ENCODE data around the gene ZNF445.
A peak's percentile ranks its signal among the peaks of the same experiment; 100 is the strongest.
"Not testable (repeated sequence)": the region's sequence is repeated elsewhere in the genome, so short reads cannot be mapped to it uniquely, and the experiment has no call there.

ZNF445 gene

DNA sequence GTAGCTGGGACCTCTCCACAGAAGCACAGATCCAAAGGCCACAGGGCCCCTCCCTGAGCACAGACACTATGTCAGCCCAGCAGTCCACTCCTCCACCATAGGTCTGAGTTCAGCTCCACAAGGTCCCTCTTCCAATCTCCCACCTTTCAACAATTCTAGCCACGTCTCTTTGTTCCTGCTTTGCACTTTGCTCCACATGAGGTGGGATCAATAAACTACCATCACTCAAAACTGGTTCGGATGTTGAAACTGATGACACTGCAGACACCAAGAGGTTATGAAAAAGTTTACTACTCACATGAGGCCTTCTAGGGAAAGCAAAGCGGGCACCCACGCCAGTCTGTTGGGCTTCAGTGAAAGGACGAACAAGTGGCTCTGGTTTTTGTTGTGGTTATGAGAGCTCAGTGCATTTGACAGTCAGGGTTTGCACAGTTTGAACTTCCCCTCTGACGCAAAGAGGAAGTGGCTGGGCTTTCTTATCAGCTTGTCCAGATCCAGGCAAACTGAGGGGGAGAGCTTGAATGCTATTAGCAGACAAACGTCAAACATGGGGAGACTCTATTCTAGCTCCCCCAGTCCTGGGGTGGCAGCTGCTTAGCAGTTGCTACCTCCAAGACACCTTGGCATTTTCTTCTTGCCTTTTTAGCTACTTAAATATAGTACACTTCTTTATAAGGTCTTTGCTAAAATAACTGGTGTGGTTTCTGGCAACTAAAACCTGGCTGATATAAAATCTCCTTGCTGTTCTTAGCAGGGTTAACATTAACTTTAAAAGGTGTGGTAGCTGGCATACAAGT, 37.8 kb downstream of the ZNF445 start:
- DNase-seq (ENCODE audit: insufficient read length, low spot score), result peak; percentile 76
- FAIRE-seq, result peak; percentile 91

DNA sequence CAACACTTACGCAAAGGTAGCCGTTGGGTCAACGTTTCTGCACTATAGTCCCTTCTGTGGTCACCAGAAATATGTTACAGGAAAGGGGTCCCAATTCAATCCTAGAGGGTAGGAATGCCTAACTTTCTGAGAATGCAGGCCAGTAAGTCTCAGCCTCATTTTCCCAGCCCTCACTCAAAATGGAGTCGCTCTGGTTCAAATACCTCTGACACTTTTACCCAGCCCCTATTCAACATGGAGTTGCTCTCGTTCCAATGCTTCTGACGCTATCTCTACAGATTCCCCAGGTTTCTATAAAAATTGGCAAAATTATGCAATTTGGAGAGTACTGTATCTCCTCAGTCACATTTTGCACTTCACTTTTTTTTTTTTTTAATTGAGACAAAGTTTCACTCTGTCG, 39.7 kb downstream of the ZNF445 start:
- FAIRE-seq (no peak), DNase-seq (ENCODE audit: insufficient read length, low spot score) (no peak)

DNA sequence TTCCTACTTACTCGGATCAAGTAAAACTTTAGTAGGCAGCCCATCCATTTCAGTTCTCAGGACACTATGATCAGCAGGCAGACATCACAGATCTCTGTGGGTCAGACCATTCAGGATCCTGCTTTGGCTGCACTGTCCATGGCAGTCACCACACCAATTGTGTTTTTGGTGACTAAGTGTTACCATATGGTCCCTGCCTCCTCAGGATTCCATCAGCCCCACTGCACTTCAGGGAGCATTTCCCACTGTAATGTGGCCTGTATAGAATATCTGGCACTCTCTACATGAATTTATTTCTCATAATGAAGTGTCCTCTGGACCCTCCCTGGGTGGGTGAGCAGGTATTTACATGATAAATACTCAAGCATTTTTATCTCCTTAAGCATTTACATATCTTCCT, 41.3 kb downstream of the ZNF445 start:
- DNase-seq (ENCODE audit: insufficient read length, low spot score) (no peak), FAIRE-seq (no peak)

DNA sequence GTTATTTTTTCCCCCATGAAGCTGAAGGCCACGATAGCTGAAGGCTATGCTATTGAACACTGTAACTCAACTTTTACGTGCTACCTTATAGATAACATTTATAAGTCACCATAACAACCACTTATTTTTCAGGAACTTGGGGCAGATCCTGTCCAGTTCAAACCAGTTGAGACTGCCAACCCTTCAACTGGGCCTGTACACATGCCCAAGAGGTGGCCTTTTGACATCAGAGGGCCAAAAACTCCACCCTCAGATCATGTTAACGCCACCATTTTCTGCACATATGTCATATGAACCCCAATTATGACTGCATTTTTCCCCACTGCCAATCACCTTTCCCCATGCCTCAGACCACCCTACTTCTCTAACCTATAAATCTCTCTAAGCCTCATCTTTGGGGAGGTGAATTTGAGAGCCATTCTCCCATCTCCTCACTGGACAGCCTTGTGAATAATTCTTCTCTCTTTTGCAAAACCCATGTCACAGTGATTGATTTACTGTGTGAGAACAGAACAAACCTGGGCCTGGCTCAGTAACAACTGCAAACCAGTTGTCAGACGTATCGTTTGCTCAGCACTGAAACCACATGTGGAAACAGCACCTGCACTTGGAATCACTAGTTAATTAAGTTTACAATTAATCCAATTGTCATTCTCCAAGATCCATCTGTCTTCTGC, 42.5 kb downstream of the ZNF445 start:
- FAIRE-seq (no peak), DNase-seq (ENCODE audit: insufficient read length, low spot score) (no peak)

DNA sequence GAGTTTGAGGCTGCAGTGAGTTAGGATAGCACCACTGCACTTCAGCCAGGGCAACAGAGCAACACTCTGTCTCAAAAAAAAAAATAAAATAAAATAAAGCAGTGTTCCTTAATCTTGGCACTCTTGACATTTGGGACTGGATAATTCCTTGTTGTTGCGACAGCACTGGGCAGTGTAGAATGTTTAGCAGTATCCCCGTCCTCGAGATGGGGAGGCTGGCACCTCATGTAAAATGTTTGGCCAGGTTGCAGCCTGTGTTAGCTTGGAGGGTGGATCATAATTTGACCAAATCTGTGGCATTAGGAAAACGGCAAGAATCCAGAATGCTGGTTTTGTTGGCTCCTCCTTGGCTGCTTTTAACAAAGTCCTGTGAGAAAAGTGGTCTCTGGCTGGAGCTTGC, 47.0 kb downstream of the ZNF445 start:
- DNase-seq (ENCODE audit: insufficient read length, low spot score) (no peak), FAIRE-seq (no peak)

DNA sequence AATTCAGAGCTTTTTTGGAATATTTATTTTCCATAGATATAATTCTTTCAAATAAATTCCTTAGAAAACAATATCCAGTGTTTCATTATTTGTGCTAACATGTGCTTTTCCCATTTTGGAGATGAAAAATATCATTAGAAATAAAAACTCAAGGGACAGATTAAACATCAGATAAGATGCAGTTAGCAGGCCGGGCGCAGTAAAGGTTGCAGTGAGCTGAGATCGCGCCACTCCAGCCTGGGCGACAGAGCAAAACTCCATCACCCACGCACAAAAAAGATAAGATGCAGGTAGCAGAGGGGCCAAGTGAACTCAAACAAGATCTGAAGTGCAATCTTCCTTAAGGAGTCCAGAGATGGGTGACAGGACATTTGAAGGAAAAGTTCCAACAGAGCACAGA, 48.0 kb downstream of the ZNF445 start:
- DNase-seq (ENCODE audit: insufficient read length, low spot score) (no peak), FAIRE-seq (no peak)

DNA sequence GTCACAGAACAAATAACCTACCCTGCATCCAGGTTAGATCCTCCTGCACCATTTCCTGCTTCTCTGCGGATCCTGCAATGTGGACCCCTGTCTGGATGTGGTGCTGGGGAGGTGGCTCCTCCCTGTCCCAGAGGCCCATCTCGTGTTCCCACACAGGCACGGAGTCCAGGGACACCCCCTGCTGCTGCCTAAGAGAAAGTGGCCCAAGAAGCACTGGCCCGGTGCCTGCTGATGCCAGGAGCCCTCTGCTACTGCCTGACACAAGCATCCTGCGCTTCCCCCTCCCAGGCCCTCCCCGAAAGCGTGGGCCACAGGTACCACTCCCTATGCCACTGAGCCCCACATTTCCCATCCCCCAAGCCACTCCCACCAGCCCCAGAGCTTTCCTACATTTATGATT, 48.6 kb downstream of the ZNF445 start:
- DNase-seq (ENCODE audit: insufficient read length, low spot score) (no peak), FAIRE-seq (no peak)

DNA sequence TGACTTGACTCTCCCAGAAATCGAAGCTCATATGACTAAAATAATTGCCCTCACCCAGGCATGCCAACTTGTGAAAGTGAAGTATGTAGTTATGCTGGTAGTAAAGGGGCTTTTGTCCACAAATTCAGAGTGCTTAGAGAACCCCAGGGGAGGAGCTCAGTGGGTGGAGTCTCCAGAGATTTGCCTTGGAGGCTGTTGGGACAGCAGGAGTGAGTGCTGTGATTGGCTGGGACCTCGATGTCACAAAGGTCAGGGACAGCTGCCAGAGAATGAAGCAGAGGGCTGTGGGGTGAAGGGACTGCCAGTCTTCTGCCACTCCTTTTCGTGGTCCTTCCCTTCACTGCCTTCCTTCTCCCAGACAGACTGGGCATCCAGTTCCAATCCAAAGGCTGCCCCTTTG, 49.8 kb downstream of the ZNF445 start:
- no peak for DNase-seq (ENCODE audit: insufficient read length, low spot score)
- no peak for FAIRE-seq

DNA sequence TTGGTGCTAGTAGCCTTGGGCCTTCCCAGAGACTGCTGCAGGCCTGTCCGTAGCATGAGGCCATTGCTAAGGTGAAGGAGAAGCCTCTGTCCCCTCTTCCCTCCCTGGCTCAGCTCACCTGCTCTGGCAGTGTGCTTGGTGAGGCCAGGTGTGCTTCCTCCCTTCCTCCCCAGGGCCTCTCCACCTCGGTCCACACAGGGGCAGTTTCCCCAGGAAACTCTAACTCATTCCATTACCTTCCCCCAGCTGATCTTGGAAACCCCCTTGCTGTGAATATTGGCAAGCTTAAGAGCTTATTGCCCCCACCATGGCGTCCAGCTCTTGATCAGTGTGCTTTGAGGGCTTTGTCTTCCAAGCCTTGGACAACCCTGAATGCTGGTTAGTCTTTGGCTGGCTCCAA, 52.7 kb downstream of the ZNF445 start:
- DNase-seq (ENCODE audit: insufficient read length, low spot score) (no peak), FAIRE-seq (no peak)

DNA sequence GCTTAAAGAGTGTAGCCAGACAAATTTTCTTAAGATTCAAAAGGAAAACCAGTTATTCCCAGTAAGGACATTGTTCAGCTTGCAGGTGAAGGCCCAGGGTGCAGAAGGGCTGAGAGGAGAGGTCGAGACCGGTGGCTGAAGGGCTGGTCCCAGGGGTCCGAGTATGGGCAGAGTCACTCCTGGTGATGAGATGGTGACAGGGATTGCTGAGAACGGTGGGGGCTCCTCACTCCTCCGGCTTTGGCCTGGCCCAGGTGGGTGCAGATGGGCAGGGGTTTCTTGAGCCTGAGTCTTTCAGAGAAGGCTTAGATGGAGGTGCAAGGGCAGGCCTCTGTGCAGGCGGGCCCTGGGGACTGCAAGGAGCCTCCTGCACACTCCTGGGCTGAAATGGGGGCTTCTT, 56.2 kb downstream of the ZNF445 start:
- FAIRE-seq, result no peak

DNA sequence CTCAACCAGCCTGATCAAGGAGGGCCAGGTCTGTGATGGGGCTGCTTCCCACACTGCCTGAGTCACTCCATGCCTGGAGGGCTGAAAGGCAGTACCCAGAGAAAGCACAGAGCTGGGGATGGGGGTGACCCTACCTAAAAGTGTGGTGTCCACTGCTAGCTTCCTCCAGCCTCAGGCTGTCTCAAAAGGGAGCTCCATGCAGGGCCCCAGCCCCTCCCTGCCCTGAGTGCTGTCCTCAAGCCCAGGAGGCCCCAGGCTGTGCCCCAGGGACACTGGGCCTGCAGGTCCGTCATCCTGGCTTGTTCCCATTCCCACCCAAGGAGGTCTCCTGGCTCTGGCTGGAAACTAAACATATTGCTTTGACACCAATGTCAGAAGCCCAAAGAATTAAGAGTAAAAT, 56.8 kb downstream of the ZNF445 start:
- DNase-seq (ENCODE audit: insufficient read length, low spot score), result no peak
- no peak for FAIRE-seq

More for the DNA sequence above, 56.2 kb downstream of the ZNF445 start:
- no peak for DNase-seq (ENCODE audit: insufficient read length, low spot score)

DNA sequence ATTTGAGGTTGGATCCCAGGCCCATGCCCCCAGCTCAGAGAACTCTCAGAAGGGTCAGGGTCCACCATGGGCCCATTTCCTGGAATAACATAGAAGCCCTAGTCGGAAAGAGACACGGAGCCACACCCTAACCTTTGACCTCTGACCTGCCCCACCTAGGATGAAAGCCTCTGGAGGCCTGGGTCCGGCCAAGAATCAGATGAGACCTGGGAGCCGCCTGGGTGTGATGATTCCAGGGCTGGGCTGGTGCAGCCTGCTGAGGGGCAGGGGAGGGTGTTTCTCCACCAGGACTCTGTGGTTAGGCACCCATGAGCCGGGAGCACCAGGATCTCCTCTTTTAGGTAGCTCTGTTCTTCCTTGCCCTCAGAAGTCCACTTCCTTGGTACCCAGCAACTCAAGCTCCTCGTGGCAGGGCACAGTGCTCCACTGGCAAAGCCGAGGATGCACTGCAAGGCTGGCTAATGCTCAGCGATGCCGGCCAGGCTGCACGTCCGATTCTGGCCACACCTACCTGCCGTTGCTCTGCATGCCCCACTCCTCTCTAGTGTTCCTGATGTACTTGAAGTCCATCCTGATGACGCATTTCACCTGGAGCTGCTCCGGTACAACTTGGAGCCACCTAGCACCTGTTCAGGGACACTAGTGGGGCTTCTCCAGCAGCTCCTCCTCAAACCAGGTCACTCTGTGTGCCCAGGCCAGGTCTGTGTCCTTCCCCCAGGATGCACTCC, 57.4 kb downstream of the ZNF445 start:
- no peak for FAIRE-seq
- no peak for DNase-seq (ENCODE audit: insufficient read length, low spot score)

DNA sequence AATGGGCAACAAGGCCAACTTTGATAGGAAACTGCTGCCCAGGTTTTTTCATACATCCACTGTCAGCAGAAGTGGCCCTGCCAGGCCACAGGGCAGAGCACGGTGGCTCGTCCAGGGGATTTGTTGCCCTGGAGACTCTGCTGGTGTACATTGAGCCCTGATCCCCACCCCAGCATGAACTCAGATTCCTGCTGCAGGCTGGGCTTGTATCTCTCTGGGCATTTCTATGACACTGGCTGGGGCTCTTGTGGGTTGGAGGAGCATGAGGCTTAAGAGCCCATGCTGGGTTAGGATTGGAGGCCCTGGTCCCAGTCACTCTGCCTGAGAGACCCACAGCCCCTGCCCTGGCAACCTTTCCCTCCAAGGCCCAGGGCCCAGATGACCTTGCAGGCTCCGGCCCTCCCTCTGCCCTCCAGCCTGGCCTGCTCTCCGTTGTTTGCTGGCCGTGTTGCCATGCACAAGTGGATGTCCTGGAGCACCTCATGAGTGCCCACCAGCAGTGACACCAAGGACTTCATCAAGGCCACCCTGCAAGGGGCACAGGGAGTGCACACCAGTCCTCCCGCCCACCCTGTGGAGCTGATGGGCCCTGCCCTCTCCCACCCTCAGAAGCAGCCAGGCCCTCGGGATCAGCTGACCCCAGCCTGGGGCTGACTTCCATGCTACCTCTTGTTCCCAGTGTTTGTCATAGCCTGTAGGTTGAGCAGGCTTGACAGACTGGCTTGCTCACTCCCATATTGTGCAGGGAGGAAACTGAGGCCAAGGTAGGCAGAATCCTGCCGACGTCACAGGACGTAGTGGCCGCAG, 58.2 kb downstream of the ZNF445 start:
- FAIRE-seq (no peak), DNase-seq (ENCODE audit: insufficient read length, low spot score) (no peak)

DNA sequence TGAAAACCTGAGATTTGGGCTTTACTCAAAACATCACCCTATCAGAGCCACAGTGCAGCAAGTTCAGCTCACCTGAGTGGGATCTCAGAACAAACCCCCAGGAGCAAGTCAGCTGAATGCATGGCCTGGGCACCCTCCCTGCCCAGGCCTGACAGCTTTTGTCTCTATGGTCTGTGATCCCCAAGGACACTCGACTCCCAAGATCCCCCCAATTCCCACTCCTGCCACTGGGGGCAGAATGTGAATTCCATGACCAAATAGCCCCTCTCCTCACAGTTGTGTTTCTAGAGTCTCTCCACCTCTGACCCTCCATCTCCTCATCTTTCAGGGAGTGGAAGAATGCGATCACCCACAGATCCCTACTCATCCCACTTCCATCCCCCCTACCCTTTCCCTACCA, 58.9 kb downstream of the ZNF445 start:
- DNase-seq (ENCODE audit: insufficient read length, low spot score), result no peak
- FAIRE-seq, result no peak

DNA sequence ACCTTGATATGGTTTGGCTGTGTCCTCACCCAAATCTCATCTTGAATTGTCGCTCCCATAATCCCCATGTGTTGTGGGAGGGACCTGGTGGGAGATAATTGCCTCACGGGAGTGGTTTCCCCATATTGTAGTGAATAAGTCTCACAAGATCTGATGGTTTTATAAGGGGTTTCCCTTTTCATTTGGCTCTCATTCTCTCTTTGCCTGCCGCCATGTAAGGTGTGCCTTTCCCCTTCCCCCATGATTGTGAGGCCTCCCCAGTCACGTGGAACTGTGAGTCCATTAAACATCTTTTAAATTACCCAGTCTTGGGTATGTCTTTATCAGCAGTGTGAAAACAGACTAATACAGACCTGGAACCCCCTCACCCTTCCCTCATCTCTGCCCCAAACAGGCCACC, 59.4 kb downstream of the ZNF445 start:
- not testable (repeated sequence) for FAIRE-seq; DNase-seq (ENCODE audit: insufficient read length, low spot score)

DNA sequence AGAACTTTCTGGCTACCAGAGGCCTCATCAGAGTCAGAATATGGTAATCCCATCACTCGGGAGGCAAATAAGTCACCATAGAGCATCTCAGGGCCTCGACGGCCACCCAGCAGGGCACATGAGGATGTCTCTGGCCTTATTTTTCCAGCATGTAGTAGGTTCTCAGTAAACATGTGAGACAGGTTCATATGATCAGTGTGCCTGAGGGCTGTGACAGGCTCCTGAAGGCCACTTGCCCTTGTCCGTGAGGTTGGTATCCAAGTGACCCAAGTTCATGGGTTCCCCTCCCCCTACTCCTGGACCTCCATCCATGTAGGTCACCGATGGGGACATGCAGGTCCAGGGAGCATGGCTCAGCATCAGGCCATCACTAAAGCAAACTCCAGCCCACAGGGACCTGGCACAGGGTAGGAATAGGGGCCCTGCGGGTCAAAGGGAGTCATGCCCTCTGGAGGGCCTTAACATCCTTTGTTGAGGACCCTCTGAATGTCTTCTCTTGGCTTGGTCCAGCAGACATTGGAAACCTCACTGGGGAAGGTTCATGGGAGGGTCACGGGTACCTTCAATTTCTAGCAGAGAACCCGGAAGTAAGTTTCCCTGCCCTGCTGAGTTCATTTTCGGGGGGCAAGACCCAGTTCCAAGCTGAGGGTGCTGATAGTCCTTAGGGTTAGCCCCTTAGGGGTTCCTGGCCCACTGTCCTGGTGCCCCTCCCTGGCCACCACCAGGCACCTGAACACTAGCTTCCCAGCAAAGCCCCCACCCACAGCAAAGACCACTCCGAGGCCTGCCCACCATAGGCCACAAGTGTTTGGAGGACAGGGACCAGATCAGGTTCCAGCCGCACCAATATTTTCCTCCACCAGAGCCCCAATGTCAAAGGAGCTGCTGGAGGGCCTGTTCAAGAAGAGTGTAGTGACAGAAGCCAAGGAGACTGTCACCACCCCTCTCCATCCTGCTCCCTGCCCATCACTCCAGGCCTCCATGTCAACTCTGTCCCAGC, 61.1 kb downstream of the ZNF445 start:
- FAIRE-seq (no peak), DNase-seq (ENCODE audit: insufficient read length, low spot score) (no peak)

DNA sequence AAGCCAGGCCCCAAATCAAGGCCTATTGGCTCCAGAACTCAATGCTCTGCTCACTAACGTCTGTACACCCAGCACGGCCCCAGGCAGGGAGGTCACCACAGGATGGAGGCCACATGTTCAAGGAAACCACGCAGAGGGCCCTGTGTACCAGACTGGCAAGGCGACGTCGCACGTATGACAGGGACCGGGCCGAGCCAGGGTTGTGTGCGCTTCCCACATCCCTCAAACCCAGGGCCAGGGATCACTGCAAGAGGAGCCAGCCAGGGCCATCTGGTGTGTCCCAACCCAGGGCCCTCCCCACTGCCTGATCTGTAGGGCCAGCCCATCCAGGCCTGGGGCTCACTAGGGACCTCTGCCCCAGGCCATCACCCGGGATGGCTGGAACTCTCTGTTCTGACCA, 62.0 kb downstream of the ZNF445 start:
- FAIRE-seq (no peak), DNase-seq (ENCODE audit: insufficient read length, low spot score) (no peak)

DNA sequence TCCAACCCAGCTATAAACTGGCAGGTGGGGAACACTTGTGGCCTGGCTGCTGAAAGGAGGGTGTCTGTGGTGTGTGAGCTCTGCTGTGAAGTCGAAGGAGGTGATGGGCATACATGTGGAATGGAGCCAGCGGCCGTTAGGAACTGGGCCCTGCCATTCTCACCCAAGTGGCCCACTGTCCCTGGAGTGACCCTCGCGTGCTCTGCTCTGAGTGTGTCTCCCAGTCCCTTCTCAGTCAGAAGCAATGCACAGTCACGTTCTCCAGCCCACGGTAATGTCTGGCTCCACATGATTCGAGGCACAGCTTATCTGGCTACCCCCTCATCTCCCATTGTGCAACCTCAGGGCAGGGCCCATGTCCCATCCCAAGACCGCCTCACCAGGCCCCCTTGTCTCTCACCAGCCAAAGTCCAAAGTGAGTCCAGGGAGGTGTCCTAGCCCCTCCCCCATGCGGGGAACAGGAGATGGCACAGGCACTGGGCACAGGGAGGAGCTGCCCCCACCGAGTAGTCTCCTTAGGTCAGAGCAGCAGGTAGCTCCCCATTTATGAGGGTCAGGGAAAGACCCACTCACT, 62.9 kb downstream of the ZNF445 start:
- no peak for DNase-seq (ENCODE audit: insufficient read length, low spot score)
- no peak for FAIRE-seq

DNA sequence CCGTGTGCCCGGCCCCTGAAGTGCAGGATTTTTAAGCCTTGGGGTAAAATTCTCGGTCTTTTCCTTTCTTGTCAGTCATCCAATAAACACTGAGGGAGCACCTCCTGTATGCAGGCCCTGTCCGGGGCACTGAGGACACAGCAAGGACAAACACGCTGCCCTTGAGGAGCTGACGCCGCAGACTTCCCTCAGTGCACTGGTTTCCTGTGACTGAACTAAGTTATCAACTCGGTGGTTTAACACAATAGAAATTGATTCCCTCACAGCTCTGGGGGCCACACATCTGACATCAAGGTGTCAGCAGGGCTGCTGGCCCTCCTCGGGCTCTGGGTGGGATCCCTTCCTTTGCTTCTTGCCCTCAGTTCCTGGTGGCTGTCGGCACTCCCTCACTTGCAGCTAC, 65.1 kb downstream of the ZNF445 start:
- no peak for FAIRE-seq
- no peak for DNase-seq (ENCODE audit: insufficient read length, low spot score)

Data from GM19239 (cell line).